ENCODE data around the gene PPARG. TPM values are rescaled to one million over a fixed set of nuclear protein-coding genes. Genes with fewer than 3 reads are reported as not detected.

PPARG gene
- total RNA-seq, 1 experiment from 2014 or later = not detected

DNA sequence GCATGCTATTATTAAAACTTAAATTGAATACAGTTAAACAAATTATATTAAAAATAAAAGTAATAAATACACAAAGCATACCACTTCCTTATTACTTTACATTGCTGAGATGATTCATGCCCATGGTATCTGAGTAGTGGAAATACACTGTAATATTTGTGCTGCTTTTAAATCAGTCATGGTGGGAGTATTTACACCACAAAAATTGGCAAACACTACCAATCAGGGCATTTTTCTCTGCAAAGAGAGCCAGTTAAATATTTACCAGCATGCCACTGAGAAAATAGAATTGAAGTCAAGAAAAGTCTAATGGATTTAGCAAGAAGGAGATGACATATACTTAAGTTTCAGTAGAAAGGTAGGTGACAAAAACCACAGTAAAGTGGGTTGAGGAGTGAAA is 19.6 kb downstream of the PPARG start:
- Histone ChIP-seq H3K27ac (ENCODE audit: low read length) (no peak overlapping the region), H3K4me2 (ENCODE audit: low read depth, low read length, poor library complexity, severe bottlenecking) (no peak overlapping the region), H3K9me2 (replicated peaks; ENCODE audit: insufficient read depth, low read length) (no peaks in the 10 kb centered on the region), H3K9me3 (ENCODE audit: low read length) (no peaks in the 10 kb centered on the region), H3K4me1 (ENCODE audit: low read length) (peaks cover 8% of the 10 kb centered on the region), H3K27me3 (ENCODE audit: low read length) (0 out of 2 replicates have a peak, but pooled peaks cover 2% of the 10 kb centered on the region), H3K36me3 (ENCODE audit: insufficient read depth, low read length) (no peaks in the 10 kb centered on the region), H3K4me3 (ENCODE audit: low read length) (no peak overlapping the region), H3K9ac (ENCODE audit: low read length) (no peak overlapping the region), H2AFZ (ENCODE audit: low read length) (no peak overlapping the region), H3K79me2 (ENCODE audit: low read length) (no peaks in the 10 kb centered on the region), H4K20me1 (ENCODE audit: insufficient read depth, low read depth, low read length) (no peaks in the 10 kb centered on the region)
- DNase-seq = no peak

DNA sequence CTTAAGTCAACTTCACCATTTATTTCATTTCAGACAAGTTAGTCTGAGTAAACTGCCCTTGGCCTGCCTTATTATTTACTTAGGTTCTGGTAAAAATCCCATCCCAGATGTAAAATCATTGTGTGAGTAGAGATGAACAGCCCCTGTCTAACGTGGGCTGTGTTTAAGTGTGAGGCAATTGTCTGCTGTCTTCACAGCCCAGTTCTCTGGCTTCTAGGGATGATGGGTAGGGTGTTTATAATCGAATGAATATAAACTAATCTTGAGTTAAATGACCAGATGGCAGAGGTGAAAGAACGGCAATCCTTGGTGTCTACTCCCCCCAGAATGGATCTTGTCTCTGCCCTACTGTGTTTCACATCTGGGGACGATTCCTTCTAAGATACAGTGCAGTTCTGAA is 20.8 kb downstream of the PPARG start:
- Histone ChIP-seq H3K27me3 (ENCODE audit: low read length) (0 out of 2 replicates have a peak, but pooled peaks cover 2% of the 10 kb centered on the region), H3K4me3 (ENCODE audit: low read length) (no peak overlapping the region), H3K9me3 (ENCODE audit: low read length) (no peaks in the 10 kb centered on the region), H3K79me2 (ENCODE audit: low read length) (no peaks in the 10 kb centered on the region), H3K4me2 (ENCODE audit: low read depth, low read length, poor library complexity, severe bottlenecking) (no peak overlapping the region), H3K4me1 (ENCODE audit: low read length) (no peaks in the 10 kb centered on the region), H3K9ac (ENCODE audit: low read length) (no peak overlapping the region), H2AFZ (ENCODE audit: low read length) (no peak overlapping the region), H3K9me2 (replicated peaks; ENCODE audit: insufficient read depth, low read length) (no peaks in the 10 kb centered on the region), H4K20me1 (ENCODE audit: insufficient read depth, low read depth, low read length) (no peaks in the 10 kb centered on the region), H3K36me3 (ENCODE audit: insufficient read depth, low read length) (no peaks in the 10 kb centered on the region), H3K27ac (ENCODE audit: low read length) (no peak overlapping the region)
- DNase-seq = no peak

DNA sequence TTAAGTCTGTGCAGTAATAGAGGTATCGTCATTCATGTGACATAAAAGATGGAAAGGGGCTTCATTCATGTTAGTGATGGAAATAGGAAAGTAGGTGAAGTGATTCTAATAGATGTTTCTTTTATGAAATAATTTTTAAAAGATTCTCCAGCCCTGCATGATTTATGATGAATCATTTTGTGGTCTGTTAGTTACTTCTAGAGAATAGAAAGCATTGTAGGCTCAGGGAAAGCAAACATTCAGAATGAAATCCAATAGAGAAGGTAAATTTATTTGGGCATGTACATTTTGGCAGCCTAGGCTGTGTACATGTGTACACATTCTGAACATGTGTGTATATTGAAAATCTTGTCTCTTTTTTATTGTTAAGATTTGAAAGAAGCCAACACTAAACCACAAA is 23.1 kb downstream of the PPARG start:
- Histone ChIP-seq H3K27ac (ENCODE audit: low read length) (no peak overlapping the region), H4K20me1 (ENCODE audit: insufficient read depth, low read depth, low read length) (no peaks in the 10 kb centered on the region), H3K36me3 (ENCODE audit: insufficient read depth, low read length) (no peaks in the 10 kb centered on the region), H3K79me2 (ENCODE audit: low read length) (no peaks in the 10 kb centered on the region), H3K4me3 (ENCODE audit: low read length) (no peak overlapping the region), H3K27me3 (ENCODE audit: low read length) (0 out of 2 replicates have a peak, but pooled peaks cover 2% of the 10 kb centered on the region), H2AFZ (ENCODE audit: low read length) (no peak overlapping the region), H3K4me1 (ENCODE audit: low read length) (no peaks in the 10 kb centered on the region), H3K9ac (ENCODE audit: low read length) (no peak overlapping the region), H3K4me2 (ENCODE audit: low read depth, low read length, poor library complexity, severe bottlenecking) (no peak overlapping the region), H3K9me3 (ENCODE audit: low read length) (no peaks in the 10 kb centered on the region), H3K9me2 (replicated peaks; ENCODE audit: insufficient read depth, low read length) (no peaks in the 10 kb centered on the region)
- DNase-seq = no peak

DNA sequence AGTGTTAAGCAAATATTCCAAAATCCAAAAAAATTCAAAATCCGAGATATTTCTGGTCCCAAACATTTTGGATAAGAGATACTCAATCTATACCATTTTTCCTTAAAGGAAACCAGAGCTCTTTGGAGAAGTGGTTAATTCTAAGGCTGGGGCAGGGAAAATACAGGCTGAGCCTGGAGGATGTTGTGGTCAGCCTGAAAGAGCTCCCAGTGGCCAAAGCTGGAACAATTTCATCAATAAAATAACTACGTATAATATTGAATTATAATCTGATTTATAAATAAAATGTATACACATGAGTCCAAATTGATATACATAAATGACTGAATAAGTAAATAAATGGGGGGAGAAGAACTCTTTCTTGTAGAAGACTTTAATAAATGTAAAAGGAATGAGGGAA is 24.6 kb downstream of the PPARG start:
- 0 out of 2 replicates have a peak, but pooled peaks cover 2% of the 10 kb centered on the region for H3K27me3 ChIP-seq (ENCODE audit: low read length)
- DNase-seq = no peak
- H3K36me3 ChIP-seq (ENCODE audit: insufficient read depth, low read length) = no peaks in the 10 kb centered on the region
- no peak overlapping the region for H2AFZ ChIP-seq (ENCODE audit: low read length)
- no peaks in the 10 kb centered on the region for H3K4me1 ChIP-seq (ENCODE audit: low read length)
- H3K9me3 ChIP-seq (ENCODE audit: low read length) = no peaks in the 10 kb centered on the region
- no peaks in the 10 kb centered on the region for H4K20me1 ChIP-seq (ENCODE audit: insufficient read depth, low read depth, low read length)
- no peaks in the 10 kb centered on the region for H3K79me2 ChIP-seq (ENCODE audit: low read length)
- H3K4me2 ChIP-seq (ENCODE audit: low read depth, low read length, poor library complexity, severe bottlenecking) = no peak overlapping the region
- H3K9me2 ChIP-seq (replicated peaks; ENCODE audit: insufficient read depth, low read length) = no peaks in the 10 kb centered on the region
- H3K4me3 ChIP-seq (ENCODE audit: low read length) = no peak overlapping the region
- no peak overlapping the region for H3K27ac ChIP-seq (ENCODE audit: low read length)
- no peak overlapping the region for H3K9ac ChIP-seq (ENCODE audit: low read length)

DNA sequence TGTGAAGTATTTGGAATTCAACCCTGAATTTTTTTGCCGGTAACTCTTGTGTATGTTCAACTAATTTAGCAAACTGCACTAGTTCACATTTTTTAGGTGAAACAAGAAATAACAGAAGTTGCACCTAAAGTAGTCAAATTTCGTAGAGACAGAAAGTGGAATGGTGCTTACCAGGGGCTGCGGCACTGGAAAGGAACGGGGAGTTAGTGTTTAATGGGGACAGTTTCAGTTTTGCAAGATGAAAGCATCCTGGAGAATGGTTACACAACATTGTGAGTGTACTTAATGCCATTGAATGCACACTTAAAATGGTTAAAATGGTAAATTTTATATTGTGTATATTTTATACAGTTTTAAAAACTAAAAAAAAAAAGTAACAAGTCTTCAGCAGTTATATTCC is 27.4 kb downstream of the PPARG start:
- no peaks in the 10 kb centered on the region for H3K36me3 ChIP-seq (ENCODE audit: insufficient read depth, low read length)
- H3K4me2 ChIP-seq (ENCODE audit: low read depth, low read length, poor library complexity, severe bottlenecking) = no peak overlapping the region
- H3K27me3 ChIP-seq (ENCODE audit: low read length) = no peaks in the 10 kb centered on the region
- H3K9ac ChIP-seq (ENCODE audit: low read length) = no peak overlapping the region
- no peaks in the 10 kb centered on the region for H3K9me2 ChIP-seq (replicated peaks; ENCODE audit: insufficient read depth, low read length)
- no peak overlapping the region for H3K4me3 ChIP-seq (ENCODE audit: low read length)
- no peaks in the 10 kb centered on the region for H4K20me1 ChIP-seq (ENCODE audit: insufficient read depth, low read depth, low read length)
- no peak overlapping the region for H3K27ac ChIP-seq (ENCODE audit: low read length)
- no peaks in the 10 kb centered on the region for H3K79me2 ChIP-seq (ENCODE audit: low read length)
- DNase-seq = no peak
- no peaks in the 10 kb centered on the region for H3K4me1 ChIP-seq (ENCODE audit: low read length)
- no peaks in the 10 kb centered on the region for H3K9me3 ChIP-seq (ENCODE audit: low read length)
- H2AFZ ChIP-seq (ENCODE audit: low read length) = no peak overlapping the region

DNA sequence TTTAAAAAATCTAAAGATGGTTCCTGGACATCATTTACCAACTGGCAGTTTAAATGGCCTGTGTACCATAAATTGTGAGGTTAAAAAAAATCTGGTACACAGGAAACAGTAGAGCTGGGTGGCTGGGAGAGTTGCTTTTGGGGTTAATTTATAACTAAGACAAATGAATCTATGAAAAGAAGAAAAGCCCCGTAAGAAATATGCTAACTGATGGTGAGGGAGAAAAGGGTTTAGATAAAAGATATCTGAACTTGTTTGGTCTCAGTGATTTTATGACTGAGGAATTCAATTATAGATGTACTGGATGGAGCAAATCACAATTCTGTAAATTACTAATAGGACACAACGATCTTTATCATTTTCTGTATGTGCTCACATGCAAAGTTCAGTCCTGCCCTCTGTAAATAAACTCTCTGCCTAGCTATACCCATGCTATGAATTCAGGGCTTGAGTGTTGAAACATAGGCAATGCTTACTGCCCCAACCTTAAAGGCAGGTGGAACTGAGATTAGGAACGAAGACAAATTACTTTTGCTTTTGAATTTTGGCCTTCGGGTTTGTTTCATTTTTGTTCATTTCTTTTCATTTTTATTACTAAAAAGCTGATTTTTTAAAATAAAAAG is 28.0 kb downstream of the PPARG start:
- no peaks in the 10 kb centered on the region for H3K79me2 ChIP-seq (ENCODE audit: low read length)
- H3K4me2 ChIP-seq (ENCODE audit: low read depth, low read length, poor library complexity, severe bottlenecking) = no peak overlapping the region
- H2AFZ ChIP-seq (ENCODE audit: low read length) = no peak overlapping the region
- H3K36me3 ChIP-seq (ENCODE audit: insufficient read depth, low read length) = no peaks in the 10 kb centered on the region
- H3K27ac ChIP-seq (ENCODE audit: low read length) = no peak overlapping the region
- no peaks in the 10 kb centered on the region for H3K9me3 ChIP-seq (ENCODE audit: low read length)
- H3K4me3 ChIP-seq (ENCODE audit: low read length) = no peak overlapping the region
- no peak for DNase-seq
- no peaks in the 10 kb centered on the region for H3K9me2 ChIP-seq (replicated peaks; ENCODE audit: insufficient read depth, low read length)
- no peaks in the 10 kb centered on the region for H4K20me1 ChIP-seq (ENCODE audit: insufficient read depth, low read depth, low read length)
- no peak overlapping the region for H3K9ac ChIP-seq (ENCODE audit: low read length)
- no peaks in the 10 kb centered on the region for H3K27me3 ChIP-seq (ENCODE audit: low read length)
- no peaks in the 10 kb centered on the region for H3K4me1 ChIP-seq (ENCODE audit: low read length)

DNA sequence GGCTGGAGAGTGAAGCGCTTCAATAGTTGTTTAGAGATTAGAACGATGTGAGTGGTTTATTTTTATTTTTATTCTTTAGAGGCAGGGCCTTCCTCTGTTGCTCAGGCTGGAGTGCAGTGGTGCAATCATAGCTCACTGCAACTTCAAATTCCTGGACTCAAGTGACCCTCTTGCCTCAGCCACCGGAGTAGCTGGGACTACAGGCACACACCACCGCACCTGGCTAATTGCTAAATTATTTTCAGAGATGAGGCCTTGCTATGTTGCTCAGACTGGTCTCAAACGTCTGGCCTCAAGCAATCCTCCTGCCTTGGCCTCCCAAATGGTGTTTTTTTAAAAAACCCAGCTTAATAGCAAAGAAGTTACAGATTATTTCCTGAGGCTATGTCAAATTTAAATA is 29.0 kb downstream of the PPARG start:
- no peaks in the 10 kb centered on the region for H4K20me1 ChIP-seq (ENCODE audit: insufficient read depth, low read depth, low read length)
- H3K9me2 ChIP-seq (replicated peaks; ENCODE audit: insufficient read depth, low read length) = no peaks in the 10 kb centered on the region
- H2AFZ ChIP-seq (ENCODE audit: low read length) = no peak overlapping the region
- no peaks in the 10 kb centered on the region for H3K27me3 ChIP-seq (ENCODE audit: low read length)
- no peak overlapping the region for H3K4me3 ChIP-seq (ENCODE audit: low read length)
- no peak for DNase-seq
- no peak overlapping the region for H3K27ac ChIP-seq (ENCODE audit: low read length)
- H3K4me1 ChIP-seq (ENCODE audit: low read length) = no peaks in the 10 kb centered on the region
- no peaks in the 10 kb centered on the region for H3K36me3 ChIP-seq (ENCODE audit: insufficient read depth, low read length)
- no peak overlapping the region for H3K9ac ChIP-seq (ENCODE audit: low read length)
- no peak overlapping the region for H3K4me2 ChIP-seq (ENCODE audit: low read depth, low read length, poor library complexity, severe bottlenecking)
- H3K9me3 ChIP-seq (ENCODE audit: low read length) = no peaks in the 10 kb centered on the region
- no peaks in the 10 kb centered on the region for H3K79me2 ChIP-seq (ENCODE audit: low read length)

DNA sequence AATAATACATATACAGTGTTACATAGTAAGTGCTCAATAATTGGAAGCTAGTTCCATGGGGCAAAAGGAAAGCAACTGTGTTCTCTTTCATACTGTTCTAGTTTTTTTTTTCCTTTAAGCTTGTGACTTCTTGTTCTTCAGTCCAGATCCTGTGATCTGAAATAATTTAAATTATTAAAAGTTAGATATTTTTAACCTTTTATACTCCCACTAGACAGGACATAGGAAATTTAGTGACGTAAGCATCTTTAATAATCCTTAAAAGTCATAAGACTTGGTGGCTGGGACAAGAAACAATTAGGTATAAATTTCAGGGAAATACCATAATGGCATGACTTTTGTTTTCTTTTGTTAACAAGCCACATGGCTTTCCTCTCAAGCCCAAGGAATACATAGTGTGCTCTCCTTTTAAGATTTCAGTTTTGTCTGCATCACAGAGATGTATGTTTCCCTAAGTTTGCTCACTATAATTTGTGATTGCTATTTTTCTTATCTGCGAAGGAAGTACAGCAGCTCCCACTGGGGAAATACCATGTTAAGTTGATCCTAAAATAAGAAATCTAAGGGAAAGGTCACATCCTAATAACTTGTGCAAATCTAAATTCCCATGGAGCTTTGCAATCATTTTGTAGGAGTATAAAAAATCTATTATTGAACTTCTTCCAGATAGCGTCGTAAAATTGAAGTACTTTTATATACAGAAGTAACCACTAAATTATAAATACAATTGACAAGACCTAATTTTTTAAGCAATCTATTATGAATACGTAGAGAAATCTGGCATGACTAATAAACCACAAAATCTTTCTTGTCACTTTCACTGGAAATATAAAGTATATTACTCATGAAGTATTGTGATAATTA is 30.1 kb downstream of the PPARG start:
- no peak for DNase-seq
- Histone ChIP-seq H2AFZ (ENCODE audit: low read length) (no peak overlapping the region), H3K27ac (ENCODE audit: low read length) (no peak overlapping the region), H3K4me3 (ENCODE audit: low read length) (no peak overlapping the region), H3K79me2 (ENCODE audit: low read length) (no peaks in the 10 kb centered on the region), H3K4me2 (ENCODE audit: low read depth, low read length, poor library complexity, severe bottlenecking) (no peak overlapping the region), H3K9me2 (replicated peaks; ENCODE audit: insufficient read depth, low read length) (no peaks in the 10 kb centered on the region), H3K9me3 (ENCODE audit: low read length) (no peaks in the 10 kb centered on the region), H3K36me3 (ENCODE audit: insufficient read depth, low read length) (no peaks in the 10 kb centered on the region), H3K4me1 (ENCODE audit: low read length) (no peaks in the 10 kb centered on the region), H3K27me3 (ENCODE audit: low read length) (no peaks in the 10 kb centered on the region), H3K9ac (ENCODE audit: low read length) (no peak overlapping the region), H4K20me1 (ENCODE audit: insufficient read depth, low read depth, low read length) (no peaks in the 10 kb centered on the region)
